Measurements from ENCODE around the gene HDAC5.
A peak's percentile ranks its signal among the peaks of the same experiment; 100 is the strongest.

The HDAC5 gene

GRCh38 chr17:44070455-44071197, 52.8 kb downstream of the HDAC5 start, which contains the start of gene G6PC3:
Gene G6PC3, plus strand, starts transcription at chr17:44070735. Its CDS starts 231 bp downstream, at chr17:44070966.
- no peaks in the 10 kb centered on the region for H4K20me1 ChIP-seq (ENCODE audit: control insufficient read depth, insufficient read depth, low read depth, low read length)
- no peaks in the 10 kb centered on the region for H3K9me3 ChIP-seq (ENCODE audit: control insufficient read depth, insufficient read depth, low read length)
- H3K79me2 ChIP-seq (ENCODE audit: control insufficient read depth, low read length): peaks cover 49% of the 10 kb centered on the region
- H3K4me2 ChIP-seq (ENCODE audit: low read length): peak within 1 kb of the TSS; percentile 99
- H3K4me1 ChIP-seq (ENCODE audit: control insufficient read depth, low read length): peaks cover 36% of the 10 kb centered on the region
- H3F3A ChIP-seq (ENCODE audit: control insufficient read depth, insufficient read depth): peaks cover 7% of the 10 kb centered on the region; the same call in 1 of the 2 replicates
- TF ChIP-seq EZH2phosphoT487 (IDR thresholded peaks at IDR 0.05; ENCODE audit: borderline replicate concordance, low read length) (no peak), CTCF (IDR thresholded peaks at IDR 0.05; ENCODE audit: low read depth, low read length, poor library complexity, severe bottlenecking) (no peak)
- H3K27me3 ChIP-seq (ENCODE audit: control insufficient read depth, low read length): no peaks in the 10 kb centered on the region
- H3K27ac ChIP-seq (ENCODE audit: low read depth, low read length): peak within 1 kb of the TSS; percentile 88
- peaks cover 34% of the 10 kb centered on the region for H3K36me3 ChIP-seq (ENCODE audit: control insufficient read depth, low read length)
- H3K9me2 ChIP-seq (replicated peaks; ENCODE audit: control insufficient read depth, low read length): no peaks in the 10 kb centered on the region
- peak within 1 kb of the TSS; percentile 98 for H3K4me3 ChIP-seq (ENCODE audit: low read length)

GRCh38 chr17:44069974-44070454, 53.4 kb downstream of the HDAC5 start:
- H3K4me3 ChIP-seq (ENCODE audit: low read length): peak overlapping the region; percentile 98
- H3K79me2 ChIP-seq (ENCODE audit: control insufficient read depth, low read length): peaks cover 55% of the 10 kb centered on the region
- H3K4me2 ChIP-seq (ENCODE audit: low read length): peak overlapping the region; percentile 99
- H3K9me2 ChIP-seq (replicated peaks; ENCODE audit: control insufficient read depth, low read length): no peaks in the 10 kb centered on the region
- peaks cover 7% of the 10 kb centered on the region; the same call in 1 of the 2 replicates for H3F3A ChIP-seq (ENCODE audit: control insufficient read depth, insufficient read depth)
- TF ChIP-seq CTCF (IDR thresholded peaks at IDR 0.05; ENCODE audit: low read depth, low read length, poor library complexity, severe bottlenecking): no peak
- no peak for TF ChIP-seq EZH2phosphoT487 (IDR thresholded peaks at IDR 0.05; ENCODE audit: borderline replicate concordance, low read length)
- H3K27me3 ChIP-seq (ENCODE audit: control insufficient read depth, low read length): no peaks in the 10 kb centered on the region
- H3K4me1 ChIP-seq (ENCODE audit: control insufficient read depth, low read length): peaks cover 42% of the 10 kb centered on the region
- no peaks in the 10 kb centered on the region for H4K20me1 ChIP-seq (ENCODE audit: control insufficient read depth, insufficient read depth, low read depth, low read length)
- peaks cover 33% of the 10 kb centered on the region for H3K36me3 ChIP-seq (ENCODE audit: control insufficient read depth, low read length)
- peak overlapping the region; percentile 88 for H3K27ac ChIP-seq (ENCODE audit: low read depth, low read length)
- no peaks in the 10 kb centered on the region for H3K9me3 ChIP-seq (ENCODE audit: control insufficient read depth, insufficient read depth, low read length)

GRCh38 chr17:44067545-44067940, 55.9 kb downstream of the HDAC5 start:
- Histone ChIP-seq H3K4me3 (ENCODE audit: low read length) (peak overlapping the region; percentile 97), H3K36me3 (ENCODE audit: control insufficient read depth, low read length) (peaks cover 37% of the 10 kb centered on the region), H3K27me3 (ENCODE audit: control insufficient read depth, low read length) (no peaks in the 10 kb centered on the region), H3K4me2 (ENCODE audit: low read length) (peak overlapping the region; percentile 82), H3K4me1 (ENCODE audit: control insufficient read depth, low read length) (peaks cover 51% of the 10 kb centered on the region), H3K9me3 (ENCODE audit: control insufficient read depth, insufficient read depth, low read length) (no peaks in the 10 kb centered on the region), H3K27ac (ENCODE audit: low read depth, low read length) (peak overlapping the region; percentile 76), H4K20me1 (ENCODE audit: control insufficient read depth, insufficient read depth, low read depth, low read length) (no peaks in the 10 kb centered on the region), H3K79me2 (ENCODE audit: control insufficient read depth, low read length) (peaks cover 66% of the 10 kb centered on the region), H3F3A (ENCODE audit: control insufficient read depth, insufficient read depth) (peaks cover 7% of the 10 kb centered on the region; the same call in 1 of the 2 replicates), H3K9me2 (replicated peaks; ENCODE audit: control insufficient read depth, low read length) (no peaks in the 10 kb centered on the region)
- TF ChIP-seq CTCF (IDR thresholded peaks at IDR 0.05; ENCODE audit: low read depth, low read length, poor library complexity, severe bottlenecking) (no peak), EZH2phosphoT487 (IDR thresholded peaks at IDR 0.05; ENCODE audit: borderline replicate concordance, low read length) (no peak)
